Measurements from ENCODE around the gene IGSF9B.

DNA sequence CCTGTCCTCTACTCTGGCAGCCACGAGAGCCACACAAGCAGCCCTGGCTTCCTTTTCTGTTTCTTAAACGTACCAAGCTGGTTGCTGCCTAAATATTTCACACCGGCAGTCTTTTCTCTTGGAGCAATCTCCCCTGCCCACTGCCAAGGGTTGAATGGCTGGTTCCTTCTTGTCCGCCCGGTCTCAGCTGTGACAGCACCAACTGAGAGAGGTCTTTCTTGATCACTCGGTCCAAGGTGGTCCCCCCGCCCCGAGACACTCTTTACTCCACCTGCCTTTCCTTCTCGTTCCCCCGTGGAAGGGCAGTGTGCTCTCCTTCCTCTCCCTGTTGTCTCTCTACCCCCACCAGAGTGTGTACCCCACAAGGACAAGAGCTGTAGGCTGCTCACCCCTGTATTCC, 33.7 kb upstream of the IGSF9B start:
- TF ChIP-seq CTCF (IDR thresholded peaks at IDR 0.05; ENCODE audit: insufficient read depth, low read depth, low read length) (no peak), EZH2 (IDR thresholded peaks at IDR 0.05; ENCODE audit: insufficient read depth, low read length) (no peak)
